GM04504 (cell line): ENCODE data around the gene SERTM2.

Source experiments
- DNase-seq: peaks from one replicate; pipeline ENCODE4 v3.0.0-alpha.2; 2012; ENCODE audit warnings: low read depth

Gene SERTM2

GRCh38 chrX:111560801-111561200, 49.4 kb downstream of the SERTM2 start:
- DNase-seq: no peak

GRCh38 chrX:111561851-111562250, 50.4 kb downstream of the SERTM2 start:
- DNase-seq: no peak

- no peak for DNase-seq
Measured at GRCh38 chrX:111567542-111568255, 56.3 kb downstream of the SERTM2 start.

GRCh38 chrX:111568354-111568753, 56.9 kb downstream of the SERTM2 start:
- DNase-seq: no peak

- DNase-seq: no peak
Measured at GRCh38 chrX:111568817-111569216, 57.4 kb downstream of the SERTM2 start.
